Sciatic nerve (tissue), 2 donors: ENCODE results near the gene PPIL1. TPM values are rescaled to one million over a fixed set of nuclear protein-coding genes. Genes with fewer than 3 reads are reported as not detected.

Source experiments
- ATAC-seq: fragments of 200-7000 bp; cut with Tn5 transposase; one replicate; pipeline ENCODE4 v1.9.1; 2020; ENCODE audit warnings: mild to moderate bottlenecking, moderate library complexity
- DNase-seq: peaks from one replicate; pipeline ENCODE4 v3.0.0-alpha.2; 2020; ENCODE audit warnings: low spot score
- intact Hi-C: fragments of 100-400 bp; cut with DNase I; formaldehyde crosslinking; loops from one replicate; pipeline ENCODE4 v1.14.2; 2022
- total RNA-seq: library from RNA; stranded (reverse); fragmentation: NEBNext Ultra II Directional; extraction: Animal tissue kit (Norgen Biotek cat#: 25700); gene quantifications from one replicate; pipeline ENCODE4 v1.2.1, GENCODE V29; 2021
- donor health status: DM: no; HTN: no; CAD: no.
- donor health status: DM: no; HTN: no; CAD: no.

Gene PPIL1
- total RNA-seq, 1 donor from 2014 or later: 12.7 TPM

DNA sequence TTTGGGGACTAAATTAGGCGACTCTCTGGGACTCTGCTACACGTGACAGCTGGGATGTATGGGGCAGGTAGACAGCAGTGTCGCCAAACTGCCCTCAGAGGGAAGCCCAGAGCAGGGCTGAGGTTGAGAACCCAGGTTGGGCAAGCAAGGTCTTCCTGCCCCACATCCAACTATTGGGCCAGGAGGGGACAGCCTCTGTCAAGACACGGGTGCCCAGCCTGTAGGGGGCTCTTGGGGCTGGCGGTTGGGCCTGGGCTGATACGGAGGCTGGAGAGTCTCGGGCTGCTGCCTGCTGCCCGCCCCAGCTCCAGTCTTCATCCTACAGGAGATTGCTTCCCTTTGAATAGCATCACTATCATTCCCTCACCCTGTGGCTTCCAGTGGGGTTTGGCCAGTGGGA lies 68.7 kb downstream of the PPIL1 start:
- no peak for ATAC-seq
- no peak for DNase-seq
- intact Hi-C loops: no loop called here

DNA sequence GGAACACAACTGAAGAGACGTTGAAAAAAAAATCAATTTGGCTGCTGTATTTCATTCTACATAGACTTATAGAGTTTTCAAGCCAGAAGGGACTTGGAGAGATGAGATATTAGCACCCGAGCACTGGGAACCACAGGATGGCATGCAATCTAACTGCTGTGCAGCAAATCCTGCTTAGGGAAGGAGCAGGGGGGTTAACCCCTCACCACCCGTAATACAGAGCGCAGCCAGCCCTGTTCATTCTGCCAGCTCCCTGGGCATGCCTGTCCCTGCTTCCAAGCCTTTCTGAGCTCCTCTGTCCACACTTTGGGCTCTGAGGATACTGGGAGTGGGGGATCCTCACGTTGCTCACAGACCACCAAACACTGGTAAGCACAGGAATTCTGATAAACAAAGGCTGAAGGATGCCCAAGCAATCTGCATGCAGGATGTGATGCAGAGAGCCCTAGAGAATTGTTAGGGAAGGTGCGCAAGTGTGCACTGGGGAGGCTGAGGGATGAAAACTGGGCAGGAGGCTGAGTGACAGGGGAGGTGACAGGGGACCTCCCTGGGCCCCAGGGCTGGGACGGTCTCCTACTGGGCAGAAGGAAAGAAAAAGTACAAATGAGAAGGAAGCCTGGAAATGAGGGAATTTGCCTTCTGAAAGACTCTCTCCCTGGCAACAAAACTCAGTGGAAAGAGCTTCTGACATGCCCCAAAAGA lies 69.4 kb downstream of the PPIL1 start:
- DNase-seq: no peak
- intact Hi-C loops: no loop called here
- no peak for ATAC-seq

Other genes with a start within 250 kb of the PPIL1 start
- 142 TPM for gene CDKN1A, start 196.1 kb downstream of the PPIL1 start, total RNA-seq
- 0.27 TPM for gene RAB44, start 177.0 kb downstream of the PPIL1 start, total RNA-seq
- gene CPNE5, start 35.4 kb downstream of the PPIL1 start, total RNA-seq: 6.9 TPM
- gene C6orf89, start 11.1 kb upstream of the PPIL1 start, total RNA-seq: 56.6 TPM
- gene PI16, start 79.9 kb upstream of the PPIL1 start, total RNA-seq: 91.7 TPM
- gene MTCH1, start 111.4 kb upstream of the PPIL1 start, total RNA-seq: 154 TPM
- gene FGD2, start 130.9 kb upstream of the PPIL1 start, total RNA-seq: 19.7 TPM